ENCODE data around the gene FRMPD4. TPM values are rescaled to one million over a fixed set of nuclear protein-coding genes. Genes with fewer than 3 reads are reported as not detected.

The FRMPD4 gene
- total RNA-seq, 1 donor, result not detected

- no peaks in the 10 kb centered on the region for H3K27me3 ChIP-seq (ENCODE audit: insufficient read depth, low read length)
- no peaks in the 10 kb centered on the region for H3K4me1 ChIP-seq (ENCODE audit: insufficient read depth, low read length)
- H3K4me3 ChIP-seq (ENCODE audit: low read length), result no peak overlapping the region
- H3K9me3 ChIP-seq (ENCODE audit: low read depth, low read length), result no peaks in the 10 kb centered on the region
These were observed 210.9 kb downstream of the FRMPD4 start for GRCh38 chrX:12349201-12349600.

GRCh38 chrX:12352922-12353321 is 214.6 kb downstream of the FRMPD4 start:
- H3K27me3 ChIP-seq (ENCODE audit: insufficient read depth, low read length), result no peaks in the 10 kb centered on the region
- H3K4me1 ChIP-seq (ENCODE audit: insufficient read depth, low read length), result no peaks in the 10 kb centered on the region
- no peaks in the 10 kb centered on the region for H3K9me3 ChIP-seq (ENCODE audit: low read depth, low read length)
- no peak overlapping the region for H3K4me3 ChIP-seq (ENCODE audit: low read length)

GRCh38 chrX:12360383-12360782 is 222.1 kb downstream of the FRMPD4 start:
- no peaks in the 10 kb centered on the region for H3K9me3 ChIP-seq (ENCODE audit: low read depth, low read length)
- no peak overlapping the region for H3K4me3 ChIP-seq (ENCODE audit: low read length)
- no peaks in the 10 kb centered on the region for H3K27me3 ChIP-seq (ENCODE audit: insufficient read depth, low read length)
- no peaks in the 10 kb centered on the region for H3K4me1 ChIP-seq (ENCODE audit: insufficient read depth, low read length)

- H3K4me1 ChIP-seq (ENCODE audit: insufficient read depth, low read length), result no peaks in the 10 kb centered on the region
- H3K9me3 ChIP-seq (ENCODE audit: low read depth, low read length), result no peaks in the 10 kb centered on the region
- no peaks in the 10 kb centered on the region for H3K27me3 ChIP-seq (ENCODE audit: insufficient read depth, low read length)
- H3K4me3 ChIP-seq (ENCODE audit: low read length), result no peak overlapping the region
These were observed 222.8 kb downstream of the FRMPD4 start for GRCh38 chrX:12360986-12361598.

- no peaks in the 10 kb centered on the region for H3K4me1 ChIP-seq (ENCODE audit: insufficient read depth, low read length)
- no peaks in the 10 kb centered on the region for H3K9me3 ChIP-seq (ENCODE audit: low read depth, low read length)
- no peak overlapping the region for H3K4me3 ChIP-seq (ENCODE audit: low read length)
- H3K27me3 ChIP-seq (ENCODE audit: insufficient read depth, low read length), result no peaks in the 10 kb centered on the region
These were observed 224.9 kb downstream of the FRMPD4 start for GRCh38 chrX:12363216-12363615.

GRCh38 chrX:12366440-12366839 is 228.2 kb downstream of the FRMPD4 start:
- Histone ChIP-seq H3K9me3 (ENCODE audit: low read depth, low read length) (no peaks in the 10 kb centered on the region), H3K4me1 (ENCODE audit: insufficient read depth, low read length) (no peaks in the 10 kb centered on the region), H3K27me3 (ENCODE audit: insufficient read depth, low read length) (no peaks in the 10 kb centered on the region), H3K4me3 (ENCODE audit: low read length) (no peak overlapping the region)

- Histone ChIP-seq H3K4me1 (ENCODE audit: insufficient read depth, low read length) (no peaks in the 10 kb centered on the region), H3K27me3 (ENCODE audit: insufficient read depth, low read length) (no peaks in the 10 kb centered on the region), H3K4me3 (ENCODE audit: low read length) (no peak overlapping the region), H3K9me3 (ENCODE audit: low read depth, low read length) (no peaks in the 10 kb centered on the region)
These were observed 229.0 kb downstream of the FRMPD4 start for GRCh38 chrX:12367254-12367653.

- no peaks in the 10 kb centered on the region for H3K27me3 ChIP-seq (ENCODE audit: insufficient read depth, low read length)
- H3K4me1 ChIP-seq (ENCODE audit: insufficient read depth, low read length), result no peaks in the 10 kb centered on the region
- no peaks in the 10 kb centered on the region for H3K9me3 ChIP-seq (ENCODE audit: low read depth, low read length)
- H3K4me3 ChIP-seq (ENCODE audit: low read length), result no peak overlapping the region
These were observed 232.3 kb downstream of the FRMPD4 start for GRCh38 chrX:12370497-12370986.

GRCh38 chrX:12372111-12372510 is 233.8 kb downstream of the FRMPD4 start:
- Histone ChIP-seq H3K4me1 (ENCODE audit: insufficient read depth, low read length) (no peaks in the 10 kb centered on the region), H3K27me3 (ENCODE audit: insufficient read depth, low read length) (no peaks in the 10 kb centered on the region), H3K9me3 (ENCODE audit: low read depth, low read length) (no peaks in the 10 kb centered on the region), H3K4me3 (ENCODE audit: low read length) (no peak overlapping the region)

GRCh38 chrX:12374286-12374685 is 236.0 kb downstream of the FRMPD4 start:
- no peaks in the 10 kb centered on the region for H3K4me1 ChIP-seq (ENCODE audit: insufficient read depth, low read length)
- no peak overlapping the region for H3K4me3 ChIP-seq (ENCODE audit: low read length)
- H3K9me3 ChIP-seq (ENCODE audit: low read depth, low read length), result no peaks in the 10 kb centered on the region
- H3K27me3 ChIP-seq (ENCODE audit: insufficient read depth, low read length), result no peaks in the 10 kb centered on the region

GRCh38 chrX:12378253-12378652 is 240.0 kb downstream of the FRMPD4 start:
- Histone ChIP-seq H3K27me3 (ENCODE audit: insufficient read depth, low read length) (no peaks in the 10 kb centered on the region), H3K9me3 (ENCODE audit: low read depth, low read length) (no peaks in the 10 kb centered on the region), H3K4me1 (ENCODE audit: insufficient read depth, low read length) (no peaks in the 10 kb centered on the region), H3K4me3 (ENCODE audit: low read length) (no peak overlapping the region)

GRCh38 chrX:12378706-12379105 is 240.4 kb downstream of the FRMPD4 start:
- H3K4me1 ChIP-seq (ENCODE audit: insufficient read depth, low read length), result no peaks in the 10 kb centered on the region
- no peaks in the 10 kb centered on the region for H3K9me3 ChIP-seq (ENCODE audit: low read depth, low read length)
- H3K4me3 ChIP-seq (ENCODE audit: low read length), result no peak overlapping the region
- H3K27me3 ChIP-seq (ENCODE audit: insufficient read depth, low read length), result no peaks in the 10 kb centered on the region

- Histone ChIP-seq H3K9me3 (ENCODE audit: low read depth, low read length) (no peaks in the 10 kb centered on the region), H3K4me3 (ENCODE audit: low read length) (no peak overlapping the region), H3K4me1 (ENCODE audit: insufficient read depth, low read length) (no peaks in the 10 kb centered on the region), H3K27me3 (ENCODE audit: insufficient read depth, low read length) (no peaks in the 10 kb centered on the region)
These were observed 241.4 kb downstream of the FRMPD4 start for GRCh38 chrX:12379671-12380070.

GRCh38 chrX:12383196-12383595 is 244.9 kb downstream of the FRMPD4 start:
- Histone ChIP-seq H3K4me1 (ENCODE audit: insufficient read depth, low read length) (no peaks in the 10 kb centered on the region), H3K27me3 (ENCODE audit: insufficient read depth, low read length) (no peaks in the 10 kb centered on the region), H3K9me3 (ENCODE audit: low read depth, low read length) (no peaks in the 10 kb centered on the region), H3K4me3 (ENCODE audit: low read length) (no peak overlapping the region)

- Histone ChIP-seq H3K27me3 (ENCODE audit: insufficient read depth, low read length) (no peaks in the 10 kb centered on the region), H3K4me1 (ENCODE audit: insufficient read depth, low read length) (no peaks in the 10 kb centered on the region), H3K9me3 (ENCODE audit: low read depth, low read length) (no peaks in the 10 kb centered on the region), H3K4me3 (ENCODE audit: low read length) (no peak overlapping the region)
These were observed 252.0 kb downstream of the FRMPD4 start for GRCh38 chrX:12390301-12390700.

- Histone ChIP-seq H3K4me3 (ENCODE audit: low read length) (no peak overlapping the region), H3K4me1 (ENCODE audit: insufficient read depth, low read length) (no peaks in the 10 kb centered on the region), H3K27me3 (ENCODE audit: insufficient read depth, low read length) (no peaks in the 10 kb centered on the region), H3K9me3 (ENCODE audit: low read depth, low read length) (no peaks in the 10 kb centered on the region)
These were observed 258.3 kb downstream of the FRMPD4 start for GRCh38 chrX:12396584-12396983.

Data from mononuclear cell (primary cell).